Measurements from ENCODE around the gene FREY1. TPM values are rescaled to one million over a fixed set of nuclear protein-coding genes. Genes with fewer than 3 reads are reported as not detected.

Gene FREY1
- total and polyA plus RNA-seq, 2 of the 4 experiments (the other 2 are of a cell fraction) = 0.21 TPM; not detected in 1

- Histone ChIP-seq H2BK15ac (ENCODE audit: low read depth, low read length) (no peak overlapping the region), H3K27me3 (ENCODE audit: control insufficient read depth, insufficient read depth, low read length) (no peaks in the 10 kb centered on the region), H3K9me3 (ENCODE audit: control insufficient read depth, insufficient read depth, low read length) (no peaks in the 10 kb centered on the region), H4K91ac (ENCODE audit: insufficient read depth, low read depth, low read length) (no peak overlapping the region), H2AFZ (replicated peaks; ENCODE audit: low read length, poor library complexity) (no peak overlapping the region), H3K18ac (ENCODE audit: low read depth, low read length) (no peak overlapping the region), H2AK9ac (replicated peaks; ENCODE audit: low read depth, low read length, poor library complexity) (no peak overlapping the region), H3K4ac (ENCODE audit: low read depth, low read length) (no peak overlapping the region), H3K27ac (ENCODE audit: insufficient read depth, low read length) (no peak overlapping the region), H3K4me1 (ENCODE audit: control insufficient read depth, insufficient read depth, low read length) (no peaks in the 10 kb centered on the region), H3K23ac (ENCODE audit: low read depth, low read length) (no peak overlapping the region), H3K9ac (ENCODE audit: low read depth, low read length) (no peak overlapping the region), H4K5ac (ENCODE audit: low read depth, low read length) (no peak overlapping the region), H3K36me3 (ENCODE audit: control insufficient read depth, insufficient read depth, low read length) (peaks cover 49% of the 10 kb centered on the region), H2BK120ac (ENCODE audit: low read depth, low read length) (no peak overlapping the region), H3K14ac (replicated peaks; ENCODE audit: low read depth, low read length) (no peak overlapping the region), H3K56ac (ENCODE audit: extremely low read depth, insufficient read depth, low read length) (no peak overlapping the region), H2BK20ac (ENCODE audit: low read depth, low read length) (no peak overlapping the region), H2AK5ac (ENCODE audit: low read depth, low read length) (no peak overlapping the region), H4K20me1 (ENCODE audit: insufficient read depth, low read length) (no peaks in the 10 kb centered on the region), H3K4me2 (ENCODE audit: low read depth, low read length) (no peak overlapping the region), H3K9me1 (ENCODE audit: insufficient read depth, low read length) (no peaks in the 10 kb centered on the region), H3K4me3 (ENCODE audit: insufficient read depth, low read depth, low read length) (no peak overlapping the region), H2BK5ac (ENCODE audit: low read depth, low read length, poor library complexity, severe bottlenecking) (no peak overlapping the region), H3K79me1 (ENCODE audit: low read depth in 1 of 2, low read length in 2 of 2) (no peaks in the 10 kb centered on the region), H4K8ac (ENCODE audit: low read depth in 2 of 2, low read length in 2 of 2) (no peak overlapping the region)
- in situ Hi-C loops (cut with MboI; ENCODE audit: low sequenced_read_pairs) = no loop called here
- no peak for TF ChIP-seq MAZ (IDR thresholded peaks at IDR 0.05; ENCODE audit: borderline replicate concordance, low read depth, low read length)
- TF ChIP-seq, protein P1, sequence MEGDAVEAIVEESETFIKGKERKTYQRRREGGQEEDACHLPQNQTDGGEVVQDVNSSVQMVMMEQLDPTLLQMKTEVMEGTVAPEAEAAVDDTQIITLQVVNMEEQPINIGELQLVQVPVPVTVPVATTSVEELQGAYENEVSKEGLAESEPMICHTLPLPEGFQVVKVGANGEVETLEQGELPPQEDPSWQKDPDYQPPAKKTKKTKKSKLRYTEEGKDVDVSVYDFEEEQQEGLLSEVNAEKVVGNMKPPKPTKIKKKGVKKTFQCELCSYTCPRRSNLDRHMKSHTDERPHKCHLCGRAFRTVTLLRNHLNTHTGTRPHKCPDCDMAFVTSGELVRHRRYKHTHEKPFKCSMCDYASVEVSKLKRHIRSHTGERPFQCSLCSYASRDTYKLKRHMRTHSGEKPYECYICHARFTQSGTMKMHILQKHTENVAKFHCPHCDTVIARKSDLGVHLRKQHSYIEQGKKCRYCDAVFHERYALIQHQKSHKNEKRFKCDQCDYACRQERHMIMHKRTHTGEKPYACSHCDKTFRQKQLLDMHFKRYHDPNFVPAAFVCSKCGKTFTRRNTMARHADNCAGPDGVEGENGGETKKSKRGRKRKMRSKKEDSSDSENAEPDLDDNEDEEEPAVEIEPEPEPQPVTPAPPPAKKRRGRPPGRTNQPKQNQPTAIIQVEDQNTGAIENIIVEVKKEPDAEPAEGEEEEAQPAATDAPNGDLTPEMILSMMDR (conservative IDR thresholded peaks at IDR 0.05; ENCODE audit: low read depth, low read length) = no peak
- no peak for TF ChIP-seq RFX5 (IDR thresholded peaks at IDR 0.05; ENCODE audit: low read depth, low read length)
- no peak for TF ChIP-seq MXI1 (IDR thresholded peaks at IDR 0.05; ENCODE audit: borderline replicate concordance, low read depth, low read length)
- TF ChIP-seq BHLHE40 (IDR thresholded peaks at IDR 0.05; ENCODE audit: low read depth, low read length) = no peak
- TF ChIP-seq MAFK (IDR thresholded peaks at IDR 0.05; ENCODE audit: low read depth, low read length) = no peak
- no peak for TF ChIP-seq USF2 (IDR thresholded peaks at IDR 0.05; ENCODE audit: low read depth, low read length)
- no peak for ATAC-seq (ENCODE audit: low read depth)
- dilution Hi-C loops (cut with HindIII; ENCODE audit: low sequenced_read_pairs, unreplicated experiment) = no loop called here
- CTCF ChIA-PET = no interaction called here
- WGBS, 2 experiments (ENCODE audit: extremely low coverage in 2 of 2, insufficient read length in 1 of 2) = 83% methylated on average over 2 of the region's 4 CpGs; no CpG with 5 or more reads in 1 of the 2 experiments
- intact Hi-C loops (cut with micrococcal nuclease) = no loop called here
- DNase-seq = no peak
- no TSS peak for BruUV-seq (replicated peaks)
- POLR2A ChIA-PET (ENCODE audit: unreplicated experiment) = interaction anchor here (0.6 kb wide), 1 partner anchor 10 kb away, joined by 3 read pairs; no protein-coding TSS in a partner anchor
Measured at GRCh38 chr11:45936511-45937054, 29.5 kb upstream of the FREY1 start.
